Measurements from ENCODE around the gene SLC25A36.

Gene SLC25A36

DNA sequence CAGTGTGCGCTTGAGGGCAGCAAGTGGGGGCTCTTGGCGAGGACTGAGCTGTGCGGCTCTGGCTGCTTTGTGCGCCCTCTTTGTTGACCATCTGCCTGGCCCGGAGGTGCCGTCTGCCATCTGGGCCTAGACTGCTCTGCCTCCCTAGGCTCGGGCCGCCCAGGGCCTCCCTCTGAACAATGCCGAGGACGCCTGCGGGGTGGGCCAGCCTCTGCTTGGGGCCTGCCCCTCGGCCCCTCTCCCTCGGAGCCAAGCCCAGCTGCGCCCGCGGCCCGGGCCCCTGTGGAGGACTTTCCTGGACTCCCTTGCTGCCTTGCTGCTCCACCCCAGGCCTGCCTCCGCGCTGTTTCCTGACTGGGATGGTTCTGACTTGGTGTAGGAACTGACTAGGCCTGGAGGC lies 77.6 kb downstream of the SLC25A36 start:
- Mint-ChIP-seq H3K27ac (peak overlapping the region; percentile 7), H3K36me3 (ENCODE audit: low read depth) (no peaks in the 10 kb centered on the region), H3K4me1 (no peaks in the 10 kb centered on the region), H3K9me3 (peaks cover 7% of the 10 kb centered on the region), H3K4me3 (no peak overlapping the region), H3K27me3 (ENCODE audit: low read depth, poor library complexity) (peaks cover 11% of the 10 kb centered on the region)
- DNase-seq = no peak
- TF ChIP-seq, protein P1, sequence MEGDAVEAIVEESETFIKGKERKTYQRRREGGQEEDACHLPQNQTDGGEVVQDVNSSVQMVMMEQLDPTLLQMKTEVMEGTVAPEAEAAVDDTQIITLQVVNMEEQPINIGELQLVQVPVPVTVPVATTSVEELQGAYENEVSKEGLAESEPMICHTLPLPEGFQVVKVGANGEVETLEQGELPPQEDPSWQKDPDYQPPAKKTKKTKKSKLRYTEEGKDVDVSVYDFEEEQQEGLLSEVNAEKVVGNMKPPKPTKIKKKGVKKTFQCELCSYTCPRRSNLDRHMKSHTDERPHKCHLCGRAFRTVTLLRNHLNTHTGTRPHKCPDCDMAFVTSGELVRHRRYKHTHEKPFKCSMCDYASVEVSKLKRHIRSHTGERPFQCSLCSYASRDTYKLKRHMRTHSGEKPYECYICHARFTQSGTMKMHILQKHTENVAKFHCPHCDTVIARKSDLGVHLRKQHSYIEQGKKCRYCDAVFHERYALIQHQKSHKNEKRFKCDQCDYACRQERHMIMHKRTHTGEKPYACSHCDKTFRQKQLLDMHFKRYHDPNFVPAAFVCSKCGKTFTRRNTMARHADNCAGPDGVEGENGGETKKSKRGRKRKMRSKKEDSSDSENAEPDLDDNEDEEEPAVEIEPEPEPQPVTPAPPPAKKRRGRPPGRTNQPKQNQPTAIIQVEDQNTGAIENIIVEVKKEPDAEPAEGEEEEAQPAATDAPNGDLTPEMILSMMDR (IDR thresholded peaks at IDR 0.05) = no peak

DNA sequence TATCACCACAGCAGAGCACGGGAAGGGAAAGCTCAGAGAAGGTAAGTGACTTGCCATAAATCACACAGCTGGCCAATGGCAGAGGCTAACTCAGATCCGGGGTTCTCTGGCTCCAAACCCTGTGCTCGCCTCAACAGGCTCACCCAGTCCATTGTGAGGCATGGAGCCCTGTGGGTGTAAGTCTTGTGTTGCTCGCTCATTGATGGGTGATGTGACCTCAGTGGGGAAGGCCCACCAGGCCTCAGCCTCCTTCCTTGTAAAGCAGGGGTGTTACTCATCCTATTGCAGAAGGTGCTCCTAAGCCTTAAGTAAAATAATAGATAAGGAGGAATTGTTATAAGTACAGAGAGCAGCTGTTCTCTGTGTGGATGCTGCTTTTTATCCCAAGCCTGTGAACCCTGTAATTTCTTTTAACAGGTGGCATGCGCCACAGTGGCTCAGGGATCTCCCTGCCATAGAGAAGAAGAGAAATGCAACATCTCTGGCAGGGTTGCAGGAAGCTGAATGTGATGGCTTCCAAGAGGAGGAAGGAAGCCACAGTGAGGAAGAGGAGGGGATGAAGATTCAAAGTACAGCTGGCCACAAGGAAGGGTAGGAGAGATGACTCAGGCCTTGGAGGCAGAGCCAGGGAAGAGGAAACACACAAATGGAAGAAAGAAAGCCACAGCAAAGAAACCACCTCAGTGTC lies 78.7 kb downstream of the SLC25A36 start:
- Mint-ChIP-seq H3K4me3 (no peak overlapping the region), H3K9me3 (peaks cover 7% of the 10 kb centered on the region), H3K36me3 (ENCODE audit: low read depth) (no peaks in the 10 kb centered on the region), H3K27me3 (ENCODE audit: low read depth, poor library complexity) (peaks cover 13% of the 10 kb centered on the region), H3K4me1 (no peaks in the 10 kb centered on the region), H3K27ac (peak overlapping the region; percentile 84)
- no peak for DNase-seq
- TF ChIP-seq, protein P1 (IDR thresholded peaks at IDR 0.05) = no peak

DNA sequence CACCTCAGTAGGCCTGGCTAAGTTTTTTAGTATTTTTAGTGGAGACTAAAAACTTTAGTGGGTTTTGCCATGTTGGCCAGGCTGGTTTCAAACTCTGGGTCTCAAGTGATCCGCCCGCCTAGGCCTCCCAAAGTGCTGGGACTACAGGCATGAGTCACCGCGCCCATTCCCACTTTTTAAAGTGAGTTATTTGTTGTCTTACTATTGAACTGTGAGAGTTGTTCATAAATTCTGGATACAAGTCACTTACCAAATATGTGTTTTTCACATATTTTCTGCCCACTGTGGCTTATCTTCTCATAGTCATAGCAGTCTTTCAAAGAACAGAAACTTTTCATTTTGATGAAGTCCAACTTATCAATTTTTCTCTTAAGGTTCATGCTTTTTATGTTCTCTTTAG lies 79.6 kb downstream of the SLC25A36 start:
- peaks cover 7% of the 10 kb centered on the region for H3K9me3 Mint-ChIP-seq
- no peak for DNase-seq
- TF ChIP-seq, protein P1 (IDR thresholded peaks at IDR 0.05) = no peak
- peaks cover 13% of the 10 kb centered on the region for H3K27me3 Mint-ChIP-seq (ENCODE audit: low read depth, poor library complexity)
- H3K4me1 Mint-ChIP-seq = no peaks in the 10 kb centered on the region
- H3K27ac Mint-ChIP-seq = no peak overlapping the region
- no peak overlapping the region for H3K4me3 Mint-ChIP-seq
- no peaks in the 10 kb centered on the region for H3K36me3 Mint-ChIP-seq (ENCODE audit: low read depth)

Measured in nephron progenitor cell (in vitro differentiated cells).